ENCODE measurements around the gene FBXL15. TPM values are rescaled to one million over a fixed set of nuclear protein-coding genes. Genes with fewer than 3 reads are reported as not detected.

Gene FBXL15
- total and polyA plus RNA-seq, 2 of the 4 experiments (the other 2 are of a cell fraction): 3.0 to 8.4 TPM

- peaks cover 11% of the 10 kb centered on the region for H3K4me1 ChIP-seq (ENCODE audit: control insufficient read depth, insufficient read depth, low read length)
- intact Hi-C loops (cut with micrococcal nuclease): no loop called here
- no peak overlapping the region for H2BK20ac ChIP-seq (ENCODE audit: low read depth, low read length)
- no peak overlapping the region for H3K9ac ChIP-seq (ENCODE audit: low read depth, low read length)
- H4K8ac ChIP-seq (ENCODE audit: low read depth in 2 of 2, low read length in 2 of 2): no peak overlapping the region
- no peak overlapping the region for H2AK9ac ChIP-seq (replicated peaks; ENCODE audit: low read depth, low read length, poor library complexity)
- in situ Hi-C loops (cut with MboI; ENCODE audit: low sequenced_read_pairs): no loop called here
- dilution Hi-C loops (cut with HindIII; ENCODE audit: low sequenced_read_pairs, unreplicated experiment): no loop called here
- no peak overlapping the region for H3K56ac ChIP-seq (ENCODE audit: extremely low read depth, insufficient read depth, low read length)
- no peak overlapping the region for H3K23ac ChIP-seq (ENCODE audit: low read depth, low read length)
- H3K4me3 ChIP-seq (ENCODE audit: insufficient read depth, low read depth, low read length): no peak overlapping the region
- BruUV-seq (replicated peaks): no TSS peak
- no peak overlapping the region for H2AK5ac ChIP-seq (ENCODE audit: low read depth, low read length)
- no peak overlapping the region for H3K27ac ChIP-seq (ENCODE audit: insufficient read depth, low read length)
- ChIA-PET POLR2A (ENCODE audit: unreplicated experiment) (no interaction called here), CTCF (interaction anchor here (0.6 to 1.0 kb wide), 2 partner anchors 19 to 185 kb away, joined by 5 read pairs; no protein-coding TSS in a partner anchor)
- no peak overlapping the region for H3K4me2 ChIP-seq (ENCODE audit: low read depth, low read length)
- H3K27me3 ChIP-seq (ENCODE audit: control insufficient read depth, insufficient read depth, low read length): peaks cover 7% of the 10 kb centered on the region; the same call in 1 of the 2 replicates
- no peak overlapping the region for H3K4ac ChIP-seq (ENCODE audit: low read depth, low read length)
- H2BK120ac ChIP-seq (ENCODE audit: low read depth, low read length): no peak overlapping the region
- no peak overlapping the region for H3K18ac ChIP-seq (ENCODE audit: low read depth, low read length)
- H4K91ac ChIP-seq (ENCODE audit: insufficient read depth, low read depth, low read length): no peak overlapping the region
- TF ChIP-seq, protein P1, sequence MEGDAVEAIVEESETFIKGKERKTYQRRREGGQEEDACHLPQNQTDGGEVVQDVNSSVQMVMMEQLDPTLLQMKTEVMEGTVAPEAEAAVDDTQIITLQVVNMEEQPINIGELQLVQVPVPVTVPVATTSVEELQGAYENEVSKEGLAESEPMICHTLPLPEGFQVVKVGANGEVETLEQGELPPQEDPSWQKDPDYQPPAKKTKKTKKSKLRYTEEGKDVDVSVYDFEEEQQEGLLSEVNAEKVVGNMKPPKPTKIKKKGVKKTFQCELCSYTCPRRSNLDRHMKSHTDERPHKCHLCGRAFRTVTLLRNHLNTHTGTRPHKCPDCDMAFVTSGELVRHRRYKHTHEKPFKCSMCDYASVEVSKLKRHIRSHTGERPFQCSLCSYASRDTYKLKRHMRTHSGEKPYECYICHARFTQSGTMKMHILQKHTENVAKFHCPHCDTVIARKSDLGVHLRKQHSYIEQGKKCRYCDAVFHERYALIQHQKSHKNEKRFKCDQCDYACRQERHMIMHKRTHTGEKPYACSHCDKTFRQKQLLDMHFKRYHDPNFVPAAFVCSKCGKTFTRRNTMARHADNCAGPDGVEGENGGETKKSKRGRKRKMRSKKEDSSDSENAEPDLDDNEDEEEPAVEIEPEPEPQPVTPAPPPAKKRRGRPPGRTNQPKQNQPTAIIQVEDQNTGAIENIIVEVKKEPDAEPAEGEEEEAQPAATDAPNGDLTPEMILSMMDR (conservative IDR thresholded peaks at IDR 0.05; ENCODE audit: low read depth, low read length): no peak
- no peak for TF ChIP-seq MXI1 (IDR thresholded peaks at IDR 0.05; ENCODE audit: borderline replicate concordance, low read depth, low read length)
- TF ChIP-seq RAD21 (IDR thresholded peaks at IDR 0.05; ENCODE audit: low read length): no peak
- TF ChIP-seq MAFK (IDR thresholded peaks at IDR 0.05; ENCODE audit: low read depth, low read length): no peak
- TF ChIP-seq CHD1 (IDR thresholded peaks at IDR 0.05; ENCODE audit: low read depth, low read length): no peak
- TF ChIP-seq MAZ (IDR thresholded peaks at IDR 0.05; ENCODE audit: borderline replicate concordance, low read depth, low read length): no peak
- H4K20me1 ChIP-seq (ENCODE audit: insufficient read depth, low read length): peaks cover 6% of the 10 kb centered on the region
- no peak overlapping the region for H2BK15ac ChIP-seq (ENCODE audit: low read depth, low read length)
- no peak overlapping the region for H2BK5ac ChIP-seq (ENCODE audit: low read depth, low read length, poor library complexity, severe bottlenecking)
- peaks cover 5% of the 10 kb centered on the region; the same call in 1 of the 2 replicates for H3K9me1 ChIP-seq (ENCODE audit: insufficient read depth, low read length)
- H4K5ac ChIP-seq (ENCODE audit: low read depth, low read length): no peak overlapping the region
- H3K79me1 ChIP-seq (ENCODE audit: low read depth in 1 of 2, low read length in 2 of 2): peaks cover 9 to 13% of the 10 kb centered on the region in 2 experiments; a peak in 3 of 4 replicates
- peaks cover 19% of the 10 kb centered on the region for H3K36me3 ChIP-seq (ENCODE audit: control insufficient read depth, insufficient read depth, low read length)
- H3K9me3 ChIP-seq (ENCODE audit: control insufficient read depth, insufficient read depth, low read length): no peaks in the 10 kb centered on the region
- H3K14ac ChIP-seq (replicated peaks; ENCODE audit: low read depth, low read length): no peak overlapping the region
- no peak overlapping the region for H2AFZ ChIP-seq (replicated peaks; ENCODE audit: low read length, poor library complexity)
- no peak for ATAC-seq (ENCODE audit: low read depth)
- DNase-seq: no peak
- WGBS, 2 experiments (ENCODE audit: extremely low coverage in 2 of 2, insufficient read length in 1 of 2): 93% methylated on average over 13 of the region's 17 CpGs; no CpG with 5 or more reads in 1 of the 2 experiments
Measured at GRCh38 chr10:102404361-102405107, 16.1 kb upstream of the FBXL15 start.
